Transverse colon (tissue), 4 donors: ENCODE results near the gene PLXNA3. TPM values are rescaled to one million over a fixed set of nuclear protein-coding genes. Genes with fewer than 3 reads are reported as not detected.

Experiments
- DNase-seq: peaks from one replicate; pipeline ENCODE4 v3.0.0-alpha.2; 2019
- H3K27ac ChIP-seq, 4 donors: fragments of 200-600 bp; sonication (generic); 2 replicates each; pipeline ENCODE4 v1.5.1; 2016 to 2018; ENCODE audit warnings: inconsistent platforms in 4 of 4
- H3K27me3 ChIP-seq: fragments of 200-600 bp; sonication (generic); 2 replicates; pipeline ENCODE4 v1.5.1; 2017; ENCODE audit warnings: inconsistent platforms
- H3K36me3 ChIP-seq, 4 donors: fragments of 200-600 bp; sonication (generic); 2 replicates each; pipeline ENCODE4 v1.5.1; 2017 to 2019; ENCODE audit warnings: inconsistent platforms in 4 of 4
- H3K4me1 ChIP-seq, 4 donors: fragments of 200-600 bp; sonication (generic); 2 replicates each; pipeline ENCODE4 v1.5.1; 2017 to 2020; ENCODE audit warnings: inconsistent platforms in 4 of 4
- H3K4me3 ChIP-seq, 4 donors: fragments of 200-600 bp; sonication (generic); 1 replicate in 1 of 4; 2 replicates in 3 of 4; pipeline versions ENCODE4 v1.5.1 to v1.6.1; 2017 to 2019; ENCODE audit warnings: inconsistent platforms in 4 of 4
- H3K9me3 ChIP-seq, 2 donors: fragments of 200-600 bp; sonication (generic); 2 replicates each; pipeline ENCODE4 v1.5.1; 2017 to 2019; ENCODE audit warnings: inconsistent platforms in 2 of 2
- EP300 ChIP-seq: sonication (generic); formaldehyde crosslinking; IDR thresholded peaks from one replicate; pipeline ENCODE4 v1.6.1; 2017; ENCODE audit warnings: antibody characterized with exemption, low read depth
- POLR2A ChIP-seq: fragments of 450-650 bp; IDR thresholded peaks from one replicate; pipeline ENCODE4 v1.6.1; 2016; ENCODE audit warnings: antibody characterized with exemption, mild to moderate bottlenecking, moderate library complexity
- POLR2AphosphoS5 ChIP-seq, 3 donors: sonication (generic); formaldehyde crosslinking; IDR thresholded peaks; one replicate each; pipeline ENCODE4 v1.6.1; 2016; ENCODE audit warnings: antibody characterized with exemption in 3 of 3
- WGBS, 2 donors: methylation state at CpG; one replicate each; pipeline ENCODE4 v1.1.5; 2018; ENCODE audit warnings: low coverage in 1 of 2; 5-methylcytosine and 5-hydroxymethylcytosine counted together
- in situ Hi-C, 4 donors: fragments of 200-750 bp; cut with MboI; loops; one replicate each; pipeline versions ENCODE4 v1.15.0 to v1.15.1; 2017; ENCODE audit warnings: low sequenced_read_pairs in 3 of 4, low pct_ligation_motif_present in 1 of 4, low pct_unique_long_range_greater_than_20kb in 1 of 4
- intact Hi-C: fragments of 100-400 bp; cut with DNase I; formaldehyde crosslinking; loops from one replicate; pipeline ENCODE4 v1.15.1; 2023; ENCODE audit warnings: low total_unique reads
- small RNA-seq, 4 donors: library from RNA; depleted of rRNA; stranded (forward); fragments of <200 nt; gene quantifications; one replicate each; pipeline ENCODE3, GENCODE V24; 2016
- total RNA-seq, 4 donors: library from RNA; depleted of rRNA; stranded (reverse); fragments of >200 nt; gene quantifications; one replicate each; pipeline ENCODE4 v1.1.0, GENCODE V29; 2016
- TF ChIP-seq, protein P1 (sequence below), 5 experiments: fragments of 200-600 bp in 3 of 5; fragments of 450-650 bp in 2 of 5; sonication (generic) in 3 of 5; IDR thresholded peaks; 1 replicate in 2 of 5; 2 replicates in 3 of 5; pipeline ENCODE4 v1.5.1; 2016 to 2017; ENCODE audit warnings: antibody characterized with exemption in 5 of 5, inconsistent platforms in 3 of 5, mild to moderate bottlenecking in 2 of 5, moderate library complexity in 1 of 5

PLXNA3 gene
- total RNA-seq, 4 donors from 2014 or later: 17.3 to 128 (median 52.8) TPM

DNA sequence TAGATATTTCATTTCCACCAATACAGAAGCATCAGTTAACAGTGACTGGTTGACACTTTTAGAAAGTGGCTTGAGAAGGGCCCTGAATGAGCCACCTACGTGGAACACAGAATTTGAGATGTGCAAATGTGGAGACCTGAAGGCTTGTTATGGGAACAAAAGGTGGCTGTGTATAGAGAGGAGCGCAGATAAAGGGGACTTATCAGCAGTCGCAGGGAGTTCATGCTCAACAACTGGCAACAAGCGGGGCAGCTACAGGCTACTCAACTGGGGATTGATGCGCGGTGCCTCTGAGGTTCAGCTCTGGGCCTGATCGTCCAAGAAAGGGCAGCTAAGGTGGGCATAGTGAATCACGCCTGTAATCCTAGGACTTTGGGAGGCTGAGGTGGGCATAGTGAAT, 61.3 kb downstream of the PLXNA3 start:
- 89% methylated on average over 8 of the region's 8 CpGs; no CpG with 5 or more reads in 1 of the 2 donors for WGBS, 2 donors
- Histone ChIP-seq H3K4me1 (peaks cover 5 to 24% (median 12%) of the 10 kb centered on the region in 4 donors), H3K36me3 (no peaks in the 10 kb centered on the region), H3K27me3 (no peaks in the 10 kb centered on the region), H3K4me3 (no peak overlapping the region), H3K9me3 (no peaks in the 10 kb centered on the region), H3K27ac (no peak overlapping the region)
- intact Hi-C loops: no loop called here
- no peak for TF ChIP-seq POLR2A
- TF ChIP-seq, protein P1, sequence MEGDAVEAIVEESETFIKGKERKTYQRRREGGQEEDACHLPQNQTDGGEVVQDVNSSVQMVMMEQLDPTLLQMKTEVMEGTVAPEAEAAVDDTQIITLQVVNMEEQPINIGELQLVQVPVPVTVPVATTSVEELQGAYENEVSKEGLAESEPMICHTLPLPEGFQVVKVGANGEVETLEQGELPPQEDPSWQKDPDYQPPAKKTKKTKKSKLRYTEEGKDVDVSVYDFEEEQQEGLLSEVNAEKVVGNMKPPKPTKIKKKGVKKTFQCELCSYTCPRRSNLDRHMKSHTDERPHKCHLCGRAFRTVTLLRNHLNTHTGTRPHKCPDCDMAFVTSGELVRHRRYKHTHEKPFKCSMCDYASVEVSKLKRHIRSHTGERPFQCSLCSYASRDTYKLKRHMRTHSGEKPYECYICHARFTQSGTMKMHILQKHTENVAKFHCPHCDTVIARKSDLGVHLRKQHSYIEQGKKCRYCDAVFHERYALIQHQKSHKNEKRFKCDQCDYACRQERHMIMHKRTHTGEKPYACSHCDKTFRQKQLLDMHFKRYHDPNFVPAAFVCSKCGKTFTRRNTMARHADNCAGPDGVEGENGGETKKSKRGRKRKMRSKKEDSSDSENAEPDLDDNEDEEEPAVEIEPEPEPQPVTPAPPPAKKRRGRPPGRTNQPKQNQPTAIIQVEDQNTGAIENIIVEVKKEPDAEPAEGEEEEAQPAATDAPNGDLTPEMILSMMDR (IDR thresholded peaks at IDR 0.05): no peak
- no peak for TF ChIP-seq POLR2AphosphoS5 (IDR thresholded peaks at IDR 0.05)
- TF ChIP-seq EP300: no peak
- in situ Hi-C loops: no loop called here
- DNase-seq: no peak

DNA sequence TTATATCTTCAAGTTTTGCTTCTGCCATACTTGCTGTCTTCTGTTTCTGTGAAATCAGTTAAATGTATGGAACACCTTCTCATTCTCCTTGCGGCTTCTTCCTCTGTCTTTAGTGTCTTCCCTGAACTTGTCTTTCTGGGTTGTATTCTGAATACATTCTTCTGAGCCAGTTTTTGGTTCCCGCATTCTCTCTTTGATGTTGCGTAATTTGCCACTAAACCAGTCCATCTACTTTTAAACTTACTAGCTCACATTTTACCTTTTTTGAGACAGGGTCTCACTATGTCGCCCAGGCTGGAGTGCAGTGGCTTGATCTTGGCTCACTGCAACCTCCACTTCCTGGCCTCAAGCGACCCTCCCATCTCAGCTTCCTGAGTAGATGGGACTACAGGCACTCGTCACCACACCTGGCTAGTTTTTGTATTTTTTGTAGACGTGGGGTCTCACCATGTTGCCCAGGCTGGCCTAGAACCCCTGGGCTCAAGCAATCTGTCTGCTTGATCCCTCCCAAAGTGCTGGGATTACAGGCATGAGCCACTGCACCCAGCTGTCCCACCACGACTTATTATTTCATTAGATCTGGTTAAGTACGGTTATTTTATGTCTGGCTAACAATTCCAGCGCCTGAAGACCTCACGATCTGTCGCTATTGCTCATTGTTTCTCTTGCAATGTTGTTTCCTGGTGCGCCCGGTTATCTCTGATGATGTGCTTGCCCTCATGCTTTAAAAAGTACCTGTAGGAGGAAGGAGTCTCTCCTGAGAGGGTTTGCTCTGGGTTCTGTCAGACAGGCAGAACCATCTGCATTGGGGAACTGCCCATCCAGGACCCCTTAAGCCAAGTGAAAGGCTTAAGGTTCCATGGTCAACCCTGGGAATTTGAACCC, 67.8 kb downstream of the PLXNA3 start:
- H3K27ac ChIP-seq: no peak overlapping the region
- intact Hi-C loops: no loop called here
- no peaks in the 10 kb centered on the region for H3K9me3 ChIP-seq
- H3K36me3 ChIP-seq: no peaks in the 10 kb centered on the region
- TF ChIP-seq, protein P1 (IDR thresholded peaks at IDR 0.05): no peak
- no peak for TF ChIP-seq POLR2AphosphoS5 (IDR thresholded peaks at IDR 0.05)
- no peak for TF ChIP-seq EP300
- no peak for TF ChIP-seq POLR2A
- in situ Hi-C loops: loop anchor here in 3 of 4 donors (25.0 kb wide), 3 partner anchors 114 to 1564 kb away; partner anchors contain the start of genes DNASE1L1 (in 3 of the 3), TAFAZZIN (in 3 of the 3), HCFC1 (in 1 of the 3) and TMEM187 (in 1 of the 3)
- H3K4me3 ChIP-seq: no peak overlapping the region
- H3K27me3 ChIP-seq: no peaks in the 10 kb centered on the region
- H3K4me1 ChIP-seq: peaks cover 0 to 12% (median 3%) of the 10 kb centered on the region in 4 donors
- DNase-seq: no peak
- WGBS, 2 donors: 79 to 100% methylated on average over 2 to 14 of the region's 14 CpGs

DNA sequence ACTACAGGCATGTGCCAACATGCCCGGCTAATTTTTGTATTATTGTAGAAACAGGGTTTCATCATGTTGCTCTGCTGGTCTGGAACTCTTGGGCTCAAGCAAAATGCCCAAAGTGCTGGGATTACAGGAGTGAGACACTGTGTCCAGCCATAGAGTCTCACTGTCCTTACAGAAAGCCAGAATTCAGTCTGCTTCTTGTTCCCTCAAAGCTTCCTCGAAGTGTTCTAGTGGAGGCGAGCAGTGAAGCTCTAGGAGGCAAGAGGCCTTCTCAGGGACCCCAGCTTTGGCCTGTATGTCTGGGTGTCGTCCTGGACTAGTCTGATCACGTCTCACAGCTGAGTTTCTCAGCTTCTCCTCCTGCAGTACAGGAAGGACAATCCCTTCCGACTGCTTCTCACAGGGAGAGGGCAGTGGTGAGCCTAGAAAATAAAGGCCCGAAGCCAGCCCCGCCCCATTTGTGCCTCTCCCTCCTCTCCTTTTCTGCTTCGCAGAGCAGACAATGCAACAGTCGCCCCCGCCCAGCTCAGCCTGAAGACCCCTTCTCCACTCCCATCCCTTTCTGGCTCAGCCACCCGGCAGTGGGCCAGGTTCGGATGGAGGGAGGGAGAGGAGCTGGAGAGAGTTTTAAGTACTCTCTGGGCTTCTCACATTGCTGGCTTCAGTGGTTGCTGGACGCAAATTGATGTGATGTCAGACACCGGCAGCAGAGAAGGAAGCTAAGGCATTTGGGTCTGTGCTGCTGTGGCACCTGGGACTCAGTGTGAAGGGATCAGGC, 69.0 kb downstream of the PLXNA3 start:
- WGBS, 2 donors: 30% methylated on average over 15 of the region's 15 CpGs; no CpG with 5 or more reads in 1 of the 2 donors
- Histone ChIP-seq H3K27ac (peak overlapping the region; percentile 65 to 80 (median 79)), H3K4me3 (peak overlapping the region in 2 of 4 donors; percentile 23 to 39), H3K9me3 (no peaks in the 10 kb centered on the region), H3K4me1 (peaks cover 0 to 12% (median 3%) of the 10 kb centered on the region in 4 donors), H3K27me3 (no peaks in the 10 kb centered on the region), H3K36me3 (no peaks in the 10 kb centered on the region)
- peak; percentile 84 for DNase-seq
- in situ Hi-C loops: loop anchor here in 3 of 4 donors (25.0 kb wide), 3 partner anchors 115 to 1565 kb away; partner anchors contain the start of genes DNASE1L1 (in 3 of the 3), TAFAZZIN (in 3 of the 3), HCFC1 (in 1 of the 3) and TMEM187 (in 1 of the 3)
- TF ChIP-seq POLR2A (peak; percentile 21), POLR2AphosphoS5 (IDR thresholded peaks at IDR 0.05) (peak in 2 of 3 donors; percentile 25 to 42), EP300 (no peak)
- TF ChIP-seq, protein P1 (IDR thresholded peaks at IDR 0.05): peak; percentile 42 to 57 (median 47)
- intact Hi-C loops: no loop called here

Small RNA genes within 50 kb of the gene (small RNA-seq; reads per million reads assigned to genes)
- 0 to 0.56 (median 0.39) reads per million in 4 donors for gene MIR6858
- gene RN7SL697P: 0 reads per million in 4 donors

Other genes with a start within 250 kb of the PLXNA3 start
- gene OPN1MW2, start 238.5 kb upstream of the PLXNA3 start, total RNA-seq: not detected
- not detected for gene OPN1MW3, start 200.7 kb upstream of the PLXNA3 start, total RNA-seq
- not detected for gene TEX28, start 163.2 kb upstream of the PLXNA3 start, total RNA-seq
- not detected for gene TKTL1, start 162.5 kb upstream of the PLXNA3 start, total RNA-seq
- gene FLNA, start 83.6 kb upstream of the PLXNA3 start, total RNA-seq: 1,000 to 10,000 TPM in 2 of 4 donors, 100 to 1,000 TPM in 2; 632 to 3,163 (median 1,262) TPM
- gene EMD, start 79.0 kb upstream of the PLXNA3 start, total RNA-seq: 10 to 100 TPM; 27.3 to 89.8 (median 55.5) TPM
- 1,000 to 10,000 TPM; 1,352 to 4,861 (median 3,415) TPM for gene RPL10, start 59.9 kb upstream of the PLXNA3 start, total RNA-seq
- gene DNASE1L1, start 49.0 kb upstream of the PLXNA3 start, total RNA-seq: 100 to 1,000 TPM in 1 of 4 donors, 10 to 100 TPM in 3; 15.9 to 156 (median 36.9) TPM
- 100 to 1,000 TPM in 2 of 4 donors, 10 to 100 TPM in 2; 46.7 to 495 (median 101) TPM for gene TAFAZZIN, start 46.7 kb upstream of the PLXNA3 start, total RNA-seq
- 100 to 1,000 TPM in 1 of 4 donors, 10 to 100 TPM in 3; 26.5 to 118 (median 61.7) TPM for gene ATP6AP1, start 29.6 kb upstream of the PLXNA3 start, total RNA-seq
- gene GDI1, start 21.1 kb upstream of the PLXNA3 start, total RNA-seq: 100 to 1,000 TPM in 3 of 4 donors, 10 to 100 TPM in 1; 86.6 to 173 (median 119) TPM
- gene FAM50A, start 14.1 kb upstream of the PLXNA3 start, total RNA-seq: 100 to 1,000 TPM in 1 of 4 donors, 10 to 100 TPM in 3; 39.9 to 130 (median 52.0) TPM
- gene LAGE3, start 21.0 kb downstream of the PLXNA3 start, total RNA-seq: 10 to 100 TPM in 2 of 4 donors, 1 to 10 TPM in 1, not detected in 1; 3.0 to 28.4 (median 23.3) TPM
- gene UBL4A, start 28.3 kb downstream of the PLXNA3 start, total RNA-seq: 10 to 100 TPM; 19.9 to 50.7 (median 42.7) TPM
- 100 to 1,000 TPM in 1 of 4 donors, 10 to 100 TPM in 3; 26.7 to 117 (median 34.4) TPM for gene SLC10A3, start 32.3 kb downstream of the PLXNA3 start, total RNA-seq
- gene FAM3A, start 58.0 kb downstream of the PLXNA3 start, total RNA-seq: 100 to 1,000 TPM in 1 of 4 donors, 10 to 100 TPM in 3; 62.7 to 112 (median 72.5) TPM
- gene G6PD, start 88.6 kb downstream of the PLXNA3 start, total RNA-seq: 10 to 100 TPM in 3 of 4 donors, 1 to 10 TPM in 1; 7.4 to 24.4 (median 19.3) TPM
- 10 to 100 TPM; 12.2 to 61.1 (median 25.1) TPM for gene IKBKG, start 89.3 kb downstream of the PLXNA3 start, total RNA-seq
- gene CTAG1A, start 126.9 kb downstream of the PLXNA3 start, total RNA-seq: not detected
- not detected for gene CTAG1B, start 161.0 kb downstream of the PLXNA3 start, total RNA-seq
- gene CTAG2, start 195.3 kb downstream of the PLXNA3 start, total RNA-seq: not detected